Astrocyte of the cerebellum (primary cell): ENCODE measurements around the gene COL11A2.

ENCODE experiments used
- DNase-seq: peaks from one replicate; pipeline ENCODE4 v3.0.0-alpha.2; 2011; ENCODE audit warnings: low read depth
- H3K4me3 ChIP-seq: 2 replicates; pipeline ENCODE4 v1.5.1; 2011; ENCODE audit warnings: mild to moderate bottlenecking, low read depth, low read length, moderate library complexity
- in situ Hi-C: cut with HindIII; loops from 2 replicates; pipeline ENCODE4 v1.10.0; 2017; ENCODE audit warnings: low sequenced_read_pairs
- TF ChIP-seq, protein P1 (sequence below): IDR thresholded peaks from 2 replicates; pipeline ENCODE4 v1.5.1; 2012; ENCODE audit warnings: low read length, low read depth, moderate library complexity, mild to moderate bottlenecking; ENCODE audit errors: missing control alignments

Gene COL11A2

GRCh38 chr6:33192671-33193602, 670 bp upstream of the COL11A2 start:
- peak overlapping the region; percentile 32 for H3K4me3 ChIP-seq
- in situ Hi-C loops: no loop called here
- no peak for DNase-seq
- TF ChIP-seq, protein P1, sequence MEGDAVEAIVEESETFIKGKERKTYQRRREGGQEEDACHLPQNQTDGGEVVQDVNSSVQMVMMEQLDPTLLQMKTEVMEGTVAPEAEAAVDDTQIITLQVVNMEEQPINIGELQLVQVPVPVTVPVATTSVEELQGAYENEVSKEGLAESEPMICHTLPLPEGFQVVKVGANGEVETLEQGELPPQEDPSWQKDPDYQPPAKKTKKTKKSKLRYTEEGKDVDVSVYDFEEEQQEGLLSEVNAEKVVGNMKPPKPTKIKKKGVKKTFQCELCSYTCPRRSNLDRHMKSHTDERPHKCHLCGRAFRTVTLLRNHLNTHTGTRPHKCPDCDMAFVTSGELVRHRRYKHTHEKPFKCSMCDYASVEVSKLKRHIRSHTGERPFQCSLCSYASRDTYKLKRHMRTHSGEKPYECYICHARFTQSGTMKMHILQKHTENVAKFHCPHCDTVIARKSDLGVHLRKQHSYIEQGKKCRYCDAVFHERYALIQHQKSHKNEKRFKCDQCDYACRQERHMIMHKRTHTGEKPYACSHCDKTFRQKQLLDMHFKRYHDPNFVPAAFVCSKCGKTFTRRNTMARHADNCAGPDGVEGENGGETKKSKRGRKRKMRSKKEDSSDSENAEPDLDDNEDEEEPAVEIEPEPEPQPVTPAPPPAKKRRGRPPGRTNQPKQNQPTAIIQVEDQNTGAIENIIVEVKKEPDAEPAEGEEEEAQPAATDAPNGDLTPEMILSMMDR: no peak

DNA sequence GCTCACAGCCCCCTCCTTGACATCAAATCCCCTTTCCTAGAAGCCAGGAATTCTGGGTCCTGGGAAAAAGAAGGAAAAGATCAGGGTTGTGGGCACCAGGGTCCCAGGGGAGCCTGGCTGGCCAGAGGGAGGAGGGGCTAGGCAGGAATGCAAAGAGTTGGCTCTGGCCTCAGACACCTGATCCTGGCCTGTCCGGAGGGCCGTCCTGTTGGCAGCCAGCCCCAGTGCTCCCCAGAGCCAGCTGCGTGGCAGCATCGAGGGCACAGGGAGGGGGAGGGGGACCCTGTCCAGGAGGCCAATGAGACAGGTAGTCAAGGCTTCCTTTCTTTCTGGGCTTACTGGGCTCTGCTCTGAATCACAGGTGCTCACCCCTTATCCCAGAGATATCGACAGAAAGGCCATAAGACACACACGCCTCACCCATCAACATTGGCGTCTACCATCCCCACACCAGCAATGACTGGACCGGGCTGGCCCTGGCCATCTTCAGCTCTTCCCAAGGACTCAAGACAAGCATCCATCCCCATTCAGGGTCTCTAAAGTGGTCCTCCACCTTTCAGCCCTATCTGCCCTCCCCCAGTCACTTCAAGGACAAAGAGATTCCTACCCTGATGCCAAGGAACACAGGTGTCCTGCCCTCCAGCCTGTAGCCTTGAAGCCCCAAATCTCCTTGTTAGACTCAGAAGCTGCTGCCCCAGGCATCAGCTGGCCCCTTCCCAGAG, 723 bp downstream of the COL11A2 start:
- TF ChIP-seq, protein P1: no peak
- DNase-seq: no peak
- in situ Hi-C loops: no loop called here
- no peak overlapping the region for H3K4me3 ChIP-seq

GRCh38 chr6:33190504-33191107, 1.7 kb downstream of the COL11A2 start:
- in situ Hi-C loops: no loop called here
- no peak for DNase-seq
- H3K4me3 ChIP-seq: no peak overlapping the region
- TF ChIP-seq, protein P1: no peak

DNA sequence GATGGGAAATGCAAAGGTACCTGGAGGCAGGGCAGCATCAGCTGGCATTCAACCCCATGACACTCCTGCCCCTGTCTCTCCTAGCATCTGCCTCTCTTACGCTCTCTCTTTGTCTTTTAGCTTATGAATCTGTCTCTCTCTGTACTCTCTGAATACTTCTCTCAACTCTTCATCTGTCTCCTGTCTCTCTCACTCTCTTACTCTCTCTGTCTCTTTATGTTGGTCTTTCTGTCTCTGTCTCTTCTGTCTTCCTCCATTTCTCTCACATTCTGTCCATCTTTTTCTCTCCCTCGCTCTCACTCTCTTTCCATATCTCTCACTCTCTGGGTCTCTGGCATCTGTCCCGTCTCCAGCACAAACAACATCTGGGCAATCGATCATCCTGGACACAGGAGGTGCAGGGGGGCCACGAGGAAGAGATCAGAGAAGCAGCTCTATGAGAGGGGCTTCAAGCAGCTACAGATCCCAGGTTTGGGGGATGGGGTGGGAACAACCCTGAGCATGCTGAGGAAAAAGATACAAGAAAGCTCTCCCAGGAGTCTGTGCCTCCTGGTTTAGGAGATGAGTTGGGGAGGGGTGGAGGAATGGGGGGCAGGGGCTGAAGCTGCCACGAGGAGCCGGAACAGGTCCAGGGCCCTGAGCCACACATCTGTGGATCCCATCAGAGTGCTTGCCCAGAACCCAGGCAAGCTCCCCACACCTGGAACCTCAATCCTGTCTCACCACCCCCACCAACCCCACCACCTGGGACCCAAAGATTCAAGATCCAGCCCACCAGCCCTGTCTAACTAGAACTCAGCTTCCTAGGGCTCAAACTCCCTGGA, 2.4 kb downstream of the COL11A2 start:
- in situ Hi-C loops: no loop called here
- TF ChIP-seq, protein P1: no peak
- H3K4me3 ChIP-seq: no peak overlapping the region
- no peak for DNase-seq

- TF ChIP-seq, protein P1: no peak
- DNase-seq: no peak
Observed at GRCh38 chr6:33189164-33189563, 3.1 kb downstream of the COL11A2 start.

GRCh38 chr6:33187809-33188208, 4.5 kb downstream of the COL11A2 start:
- TF ChIP-seq, protein P1: no peak

More at GRCh38 chr6:33189164-33189563, 3.1 kb downstream of the COL11A2 start:
- in situ Hi-C loops: no loop called here
- H3K4me3 ChIP-seq: no peak overlapping the region

More at GRCh38 chr6:33187809-33188208, 4.5 kb downstream of the COL11A2 start:
- in situ Hi-C loops: no loop called here
- no peak overlapping the region for H3K4me3 ChIP-seq
- no peak for DNase-seq
